HG03103 (cell line): ENCODE results near the gene RHOH.

Source experiments
- ATAC-seq: cut with Tn5 transposase; IDR thresholded peaks from one replicate; pipeline ENCODE4 v1.9.1; 2021; ENCODE audit warnings: low read depth; ENCODE audit not compliant: unreplicated experiment

Gene RHOH

GRCh38 chr4:40232610-40233009 lies 35.8 kb downstream of the RHOH start:
- no peak for ATAC-seq

DNA sequence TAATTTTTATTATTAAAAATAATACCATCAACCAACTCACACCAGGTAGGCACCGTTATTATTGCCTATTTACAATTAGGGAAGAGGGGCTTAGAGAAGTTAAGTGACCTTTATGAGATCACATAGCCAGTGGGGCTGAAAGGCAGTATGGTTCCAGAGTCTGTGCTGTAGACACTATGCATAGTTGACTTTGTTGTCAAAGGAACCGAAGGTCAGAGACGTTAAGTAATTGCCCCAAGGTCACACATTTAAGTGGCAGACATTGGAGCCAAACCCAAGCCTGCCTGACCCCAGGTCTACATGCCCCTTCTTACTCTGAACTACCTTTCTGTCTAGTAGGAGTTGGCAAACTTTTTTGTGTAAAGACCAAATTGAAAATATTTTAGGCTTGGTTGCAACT lies 36.4 kb downstream of the RHOH start:
- ATAC-seq = no peak

- no peak for ATAC-seq
Measured at GRCh38 chr4:40234519-40235039, 37.7 kb downstream of the RHOH start.

DNA sequence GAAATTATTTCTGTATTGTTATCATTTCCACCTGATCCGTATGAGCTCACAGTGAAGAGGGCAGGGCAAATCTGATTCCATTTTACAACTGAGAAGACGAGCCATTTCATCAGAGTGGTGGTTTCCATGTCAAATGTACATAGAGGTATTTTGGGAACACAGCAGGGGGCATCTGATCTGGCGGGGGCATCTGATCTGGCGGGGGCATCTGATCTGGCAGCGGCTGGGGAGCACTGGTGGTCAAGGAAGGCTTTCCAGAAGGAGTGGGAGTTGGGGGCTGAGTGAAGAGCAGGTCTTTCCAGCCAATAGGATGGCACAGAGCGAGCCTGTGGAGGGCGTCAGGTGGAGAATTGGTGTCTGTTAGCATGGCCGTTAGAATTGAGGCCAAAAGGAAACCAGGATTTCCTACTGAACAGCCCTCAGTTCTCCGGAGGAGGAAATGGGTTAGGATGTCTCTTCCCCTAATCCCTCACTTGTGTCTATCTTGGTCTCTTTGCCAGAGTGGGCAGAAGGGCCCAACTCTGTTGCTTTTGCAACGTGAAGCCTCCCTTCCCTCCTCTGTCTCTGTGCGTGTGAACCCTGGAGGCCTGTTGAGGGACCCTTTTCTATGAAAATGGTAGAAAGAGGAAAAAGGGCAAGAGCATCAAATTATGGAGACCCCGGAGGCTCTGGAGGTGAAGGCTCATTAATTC lies 41.3 kb downstream of the RHOH start:
- no peak for ATAC-seq

- no peak for ATAC-seq
Measured at GRCh38 chr4:40238700-40239548, 42.1 kb downstream of the RHOH start.

DNA sequence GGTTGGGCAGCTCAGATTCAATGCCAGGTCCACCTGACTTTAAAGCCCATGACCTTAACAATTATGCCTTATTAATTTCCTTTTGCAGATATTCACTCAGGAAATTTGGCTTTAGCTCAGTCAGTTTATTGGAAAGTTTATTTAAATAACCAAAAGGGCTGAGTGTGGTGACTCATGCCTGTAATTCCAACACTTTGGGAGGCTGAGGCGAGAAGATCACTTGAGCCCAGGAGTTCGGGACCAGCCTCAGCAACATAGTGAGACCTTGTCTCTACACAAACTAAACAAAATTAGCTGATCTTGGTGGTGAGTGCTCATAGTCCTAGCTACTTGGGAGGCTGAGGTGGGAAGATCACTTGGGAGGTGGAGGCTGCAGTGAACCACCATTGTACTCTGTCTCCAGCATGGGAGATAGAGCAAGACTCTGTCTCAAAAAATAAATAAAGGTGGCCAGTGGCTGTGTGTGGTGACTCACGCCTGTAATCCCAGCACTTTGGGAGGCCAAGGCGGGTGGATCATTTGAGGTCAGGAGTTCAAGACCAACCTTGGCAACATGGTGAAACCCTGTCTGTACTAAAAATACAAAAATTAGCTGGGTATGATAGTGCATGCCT lies 43.3 kb downstream of the RHOH start:
- ATAC-seq = no peak

DNA sequence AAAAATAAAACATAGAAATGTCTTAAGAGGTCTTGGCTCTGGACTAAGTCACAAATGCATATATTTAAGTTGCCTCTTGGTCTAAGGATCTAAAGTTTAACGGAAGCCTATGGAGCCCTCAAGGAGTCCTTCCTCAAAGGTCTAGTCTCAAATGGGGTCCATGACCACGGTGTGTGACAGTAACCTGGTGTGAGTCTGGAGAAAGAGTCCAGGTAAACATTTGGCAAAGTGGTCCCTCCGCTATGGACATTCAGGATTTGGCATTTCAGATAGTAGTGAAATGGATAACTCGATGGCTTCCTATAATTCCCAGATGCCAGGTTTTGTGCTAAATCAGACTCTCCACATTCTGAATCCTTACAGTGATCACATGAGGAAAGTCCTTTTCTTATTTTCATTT lies 44.2 kb downstream of the RHOH start:
- ATAC-seq = no peak

GRCh38 chr4:40241941-40242340 lies 45.1 kb downstream of the RHOH start:
- no peak for ATAC-seq

DNA sequence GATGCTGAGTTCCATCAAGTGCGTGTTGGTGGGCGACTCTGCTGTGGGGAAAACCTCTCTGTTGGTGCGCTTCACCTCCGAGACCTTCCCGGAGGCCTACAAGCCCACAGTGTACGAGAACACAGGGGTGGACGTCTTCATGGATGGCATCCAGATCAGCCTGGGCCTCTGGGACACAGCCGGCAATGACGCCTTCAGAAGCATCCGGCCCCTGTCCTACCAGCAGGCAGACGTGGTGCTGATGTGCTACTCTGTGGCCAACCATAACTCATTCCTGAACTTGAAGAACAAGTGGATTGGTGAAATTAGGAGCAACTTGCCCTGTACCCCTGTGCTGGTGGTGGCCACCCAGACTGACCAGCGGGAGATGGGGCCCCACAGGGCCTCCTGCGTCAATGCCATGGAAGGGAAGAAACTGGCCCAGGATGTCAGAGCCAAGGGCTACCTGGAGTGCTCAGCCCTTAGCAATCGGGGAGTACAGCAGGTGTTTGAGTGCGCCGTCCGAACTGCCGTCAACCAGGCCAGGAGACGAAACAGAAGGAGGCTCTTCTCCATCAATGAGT lies 46.6 kb downstream of the RHOH start:
- ATAC-seq = no peak

DNA sequence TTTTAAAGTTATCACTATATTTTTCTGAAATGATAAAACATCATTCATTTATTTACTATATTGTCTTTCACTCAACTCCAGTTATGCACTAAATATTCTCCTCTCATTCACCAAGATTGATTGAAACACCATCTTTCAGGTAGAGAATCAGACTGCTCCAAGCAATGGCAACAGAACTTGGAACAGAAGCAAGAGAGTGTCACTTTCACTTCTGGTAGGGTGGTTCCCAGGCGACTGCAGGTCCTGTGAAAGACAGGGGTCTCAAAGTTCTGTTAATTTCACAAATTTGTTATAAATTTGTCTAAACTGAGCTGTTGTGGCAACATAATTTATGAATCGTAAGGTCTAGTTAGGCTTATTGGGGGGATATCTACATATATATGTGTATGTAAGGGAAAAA lies 47.8 kb downstream of the RHOH start:
- no peak for ATAC-seq

DNA sequence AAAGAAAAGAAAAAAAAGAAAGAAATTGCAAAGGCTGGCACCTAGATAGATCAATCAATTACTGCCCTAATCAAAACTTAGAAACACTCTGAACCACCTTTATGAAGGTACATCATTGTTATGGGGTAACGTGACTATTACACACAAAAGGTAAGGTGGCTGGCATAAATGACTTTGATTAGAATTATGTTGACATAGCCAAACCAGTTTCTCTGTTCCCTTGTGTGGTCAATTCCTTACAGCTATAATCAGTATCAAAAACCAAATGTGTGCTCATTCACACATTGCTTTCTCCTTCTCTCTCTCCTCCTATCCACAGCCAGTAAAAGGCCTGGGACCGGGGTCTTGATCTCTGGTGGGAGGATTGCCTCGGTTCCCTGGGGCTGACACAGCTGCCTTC lies 48.7 kb downstream of the RHOH start:
- ATAC-seq = no peak

GRCh38 chr4:40246011-40246900 lies 49.4 kb downstream of the RHOH start:
- no peak for ATAC-seq

GRCh38 chr4:40246938-40247337 lies 50.1 kb downstream of the RHOH start:
- no peak for ATAC-seq

- no peak for ATAC-seq
Measured at GRCh38 chr4:40247350-40247749, 50.5 kb downstream of the RHOH start.

- no peak for ATAC-seq
Measured at GRCh38 chr4:40251366-40251765, 54.5 kb downstream of the RHOH start.

DNA sequence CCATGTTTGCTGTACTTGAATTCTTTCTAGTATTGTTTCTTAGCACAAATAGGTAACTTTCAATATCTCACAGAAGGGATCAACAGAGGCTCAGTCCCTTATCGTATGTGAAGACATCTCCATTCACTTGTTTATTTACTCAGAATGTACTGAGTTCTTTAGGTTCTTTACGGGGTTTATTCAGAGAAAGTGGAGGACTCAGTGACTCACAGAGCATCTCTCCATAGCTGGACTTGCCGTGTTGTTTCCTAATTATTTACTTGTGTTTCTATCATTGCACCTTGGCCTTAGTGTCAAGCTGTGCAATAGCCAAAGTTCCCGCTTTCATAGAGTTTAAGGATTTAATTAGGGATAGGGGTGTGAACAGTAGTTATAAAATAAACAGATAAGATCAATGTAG lies 57.1 kb downstream of the RHOH start:
- ATAC-seq = no peak

DNA sequence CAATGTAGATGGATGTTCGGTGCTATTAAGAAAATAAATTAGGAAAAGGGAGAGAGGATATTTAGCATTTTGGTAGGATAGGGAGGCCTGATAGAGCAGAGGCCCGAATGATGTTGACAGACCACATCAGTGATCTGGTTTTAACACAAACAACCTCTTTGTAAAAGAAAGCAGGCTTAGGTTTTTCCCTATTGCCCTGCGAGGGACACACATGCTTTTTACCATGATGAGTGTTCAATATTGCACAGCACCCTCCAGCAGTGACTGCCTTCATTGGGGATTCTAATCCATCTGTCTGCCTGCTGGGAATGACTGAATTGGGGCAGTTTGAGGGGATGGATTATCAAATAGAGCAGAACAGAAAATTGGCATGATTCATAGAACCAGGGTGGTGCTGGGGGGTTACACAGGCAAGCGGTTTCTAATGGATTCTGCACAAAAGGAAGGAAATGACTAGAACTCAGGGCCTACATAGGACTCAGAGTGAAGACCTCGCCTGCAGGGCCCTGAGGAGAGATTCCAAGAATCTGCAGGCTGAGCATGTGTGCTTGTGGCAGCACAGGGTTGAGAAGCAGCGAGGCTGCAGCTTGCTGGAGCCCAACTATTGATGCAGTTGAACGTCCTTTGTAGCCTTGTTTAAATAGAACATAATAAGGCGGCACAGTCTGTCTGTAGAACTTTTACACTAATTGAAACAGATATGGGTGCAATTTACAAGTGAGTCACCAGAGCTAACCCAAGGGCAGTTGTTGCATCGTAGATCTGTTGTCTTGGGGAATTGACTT lies 58.0 kb downstream of the RHOH start:
- no peak for ATAC-seq

GRCh38 chr4:40255393-40256281 lies 58.8 kb downstream of the RHOH start:
- ATAC-seq = no peak
